Esophagus muscularis mucosa (tissue), 3 donors: ENCODE results near the gene ZNF587.
"Not testable (repeated sequence)": the region's sequence is repeated elsewhere in the genome, so short reads cannot be mapped to it uniquely, and the experiment has no call there.

ENCODE experiments used
- POLR2A ChIP-seq: fragments of 450-650 bp; IDR thresholded peaks from one replicate; pipeline ENCODE4 v1.6.1; 2017; ENCODE audit warnings: antibody characterized with exemption, moderate library complexity, mild to moderate bottlenecking, low read depth
- POLR2AphosphoS5 ChIP-seq, 2 donors: sonication (generic); formaldehyde crosslinking; IDR thresholded peaks; one replicate each; pipeline ENCODE4 v1.6.1; 2017; ENCODE audit warnings: antibody characterized with exemption in 2 of 2
- TF ChIP-seq, protein P1 (sequence below), 3 experiments: fragments of 200-600 bp in 2 of 3; fragments of 450-650 bp in 1 of 3; sonication (generic) in 2 of 3; IDR thresholded peaks; one replicate each; pipeline ENCODE4 v1.5.1; 2017 to 2019; ENCODE audit warnings: antibody characterized with exemption in 3 of 3, mild to moderate bottlenecking in 2 of 3, moderate library complexity in 1 of 3

DNA sequence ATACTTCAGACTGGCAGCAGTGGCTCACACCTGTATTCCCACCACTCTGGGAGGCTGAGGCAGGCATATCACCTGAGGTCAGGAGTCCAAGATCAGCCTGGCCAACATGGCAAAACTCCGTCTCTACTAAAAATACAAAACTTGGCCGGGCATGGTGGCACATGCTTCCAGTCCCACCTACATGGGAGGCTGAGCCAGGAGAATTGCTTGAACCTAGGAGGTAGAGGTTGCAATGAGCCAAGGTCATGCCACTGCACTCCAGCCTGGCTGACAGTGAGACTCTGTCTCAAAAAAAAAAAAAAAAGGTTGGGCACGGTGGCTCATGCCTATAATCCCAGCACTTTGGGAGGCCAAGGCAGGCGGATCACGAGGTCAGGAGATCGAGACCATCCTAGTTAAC is 20.0 kb downstream of the ZNF587 start:
- TF ChIP-seq, protein P1, sequence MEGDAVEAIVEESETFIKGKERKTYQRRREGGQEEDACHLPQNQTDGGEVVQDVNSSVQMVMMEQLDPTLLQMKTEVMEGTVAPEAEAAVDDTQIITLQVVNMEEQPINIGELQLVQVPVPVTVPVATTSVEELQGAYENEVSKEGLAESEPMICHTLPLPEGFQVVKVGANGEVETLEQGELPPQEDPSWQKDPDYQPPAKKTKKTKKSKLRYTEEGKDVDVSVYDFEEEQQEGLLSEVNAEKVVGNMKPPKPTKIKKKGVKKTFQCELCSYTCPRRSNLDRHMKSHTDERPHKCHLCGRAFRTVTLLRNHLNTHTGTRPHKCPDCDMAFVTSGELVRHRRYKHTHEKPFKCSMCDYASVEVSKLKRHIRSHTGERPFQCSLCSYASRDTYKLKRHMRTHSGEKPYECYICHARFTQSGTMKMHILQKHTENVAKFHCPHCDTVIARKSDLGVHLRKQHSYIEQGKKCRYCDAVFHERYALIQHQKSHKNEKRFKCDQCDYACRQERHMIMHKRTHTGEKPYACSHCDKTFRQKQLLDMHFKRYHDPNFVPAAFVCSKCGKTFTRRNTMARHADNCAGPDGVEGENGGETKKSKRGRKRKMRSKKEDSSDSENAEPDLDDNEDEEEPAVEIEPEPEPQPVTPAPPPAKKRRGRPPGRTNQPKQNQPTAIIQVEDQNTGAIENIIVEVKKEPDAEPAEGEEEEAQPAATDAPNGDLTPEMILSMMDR (IDR thresholded peaks at IDR 0.05): not testable (repeated sequence)
- TF ChIP-seq POLR2A; POLR2AphosphoS5 (IDR thresholded peaks at IDR 0.05): not testable (repeated sequence)
